Measurements from ENCODE around the gene CAMK1D. TPM values are rescaled to one million over a fixed set of nuclear protein-coding genes. Genes with fewer than 3 reads are reported as not detected.

Gene CAMK1D
- polyA plus RNA-seq, 2 of the 4 experiments (the other 2 are of a cell fraction) = 6.6 to 12.5 TPM

- ChIA-PET CTCF (interaction anchor here (0.8 kb wide), 1 partner anchor 267 kb away, joined by 3 read pairs; no protein-coding TSS in a partner anchor), POLR2A (no interaction called here)
- no peak for TF ChIP-seq TFCP2L1 (CRISPR knock-in tag; IDR thresholded peaks at IDR 0.05)
- TF ChIP-seq ESRRA (IDR thresholded peaks at IDR 0.05; ENCODE audit: borderline replicate concordance, low read length) = no peak
- TF ChIP-seq HES2 (IDR thresholded peaks at IDR 0.05) = no peak
- TF ChIP-seq CHD4 (IDR thresholded peaks at IDR 0.05; ENCODE audit: borderline replicate concordance) = no peak
- no peak for TF ChIP-seq HOXB13 (CRISPR knock-in tag; IDR thresholded peaks at IDR 0.05; ENCODE audit: low read depth)
- TF ChIP-seq SMC3 (IDR thresholded peaks at IDR 0.05) = no peak
- TF ChIP-seq CBX8 (IDR thresholded peaks at IDR 0.05) = no peak
- TF ChIP-seq ATOH8 (CRISPR knock-in tag; IDR thresholded peaks at IDR 0.05; ENCODE audit: low read depth) = no peak
- TF ChIP-seq KDM5A (IDR thresholded peaks at IDR 0.05) = no peak
- TF ChIP-seq FOSL2 (IDR thresholded peaks at IDR 0.05) = no peak
- TF ChIP-seq FOSL2 (CRISPR knock-in tag; IDR thresholded peaks at IDR 0.05) = no peak
- no peak for TF ChIP-seq POLR2AphosphoS2 (conservative IDR thresholded peaks at IDR 0.05; ENCODE audit: low read length)
- no peak for TF ChIP-seq NPAS2 (CRISPR knock-in tag; IDR thresholded peaks at IDR 0.05; ENCODE audit: borderline replicate concordance)
- no peak for TF ChIP-seq POLR2A (IDR thresholded peaks at IDR 0.05; ENCODE audit: low read length)
- no peak for TF ChIP-seq RARB (CRISPR knock-in tag; IDR thresholded peaks at IDR 0.05)
- TF ChIP-seq MAFK (IDR thresholded peaks at IDR 0.05; ENCODE audit: partially characterized antibody) = no peak
- TF ChIP-seq HEYL (CRISPR knock-in tag; IDR thresholded peaks at IDR 0.05) = no peak
- TF ChIP-seq SREBF2 (IDR thresholded peaks at IDR 0.05) = no peak
- TF ChIP-seq FOXS1 (CRISPR knock-in tag; IDR thresholded peaks at IDR 0.05) = no peak
- TF ChIP-seq ELK1 (IDR thresholded peaks at IDR 0.05; ENCODE audit: low read depth, low read length) = no peak
- no peak for TF ChIP-seq NFE2L2 (conservative IDR thresholded peaks at IDR 0.05; ENCODE audit: low read length)
- Histone ChIP-seq H3K9me3 (peaks cover 3% of the 10 kb centered on the region; the same call in 1 of the 3 replicates), H3K27ac (no peak overlapping the region), H3K4me1 (no peaks in the 10 kb centered on the region; the same call in 2 of the 3 replicates), H3K4me3 (no peak overlapping the region), H3K4me2 (no peak overlapping the region)
- ATAC-seq = no peak
- FAIRE-seq = no peak
- WGBS (ENCODE audit: missing lambda C conversion rate) = 73% methylated on average over 9 of the region's 9 CpGs
- DNase-seq (ENCODE audit: low read depth in 1 of 2, low spot score in 1 of 2) = no peak
Measured at GRCh38 chr10:12479924-12480323, 130.6 kb downstream of the CAMK1D start.

- Histone ChIP-seq H3K9me3 (peaks cover 3% of the 10 kb centered on the region; the same call in 1 of the 3 replicates), H3K4me3 (no peak overlapping the region), H3K27ac (no peak overlapping the region), H3K4me1 (no peaks in the 10 kb centered on the region; the same call in 2 of the 3 replicates), H3K4me2 (no peak overlapping the region)
- 69% methylated on average over 4 of the region's 4 CpGs for WGBS (ENCODE audit: missing lambda C conversion rate)
- ChIA-PET CTCF (interaction anchor here (0.7 kb wide), 1 partner anchor 171 kb away, joined by 3 read pairs; no protein-coding TSS in a partner anchor), POLR2A (no interaction called here)
- TF ChIP-seq USF2 (IDR thresholded peaks at IDR 0.05) (no peak), HES2 (IDR thresholded peaks at IDR 0.05) (no peak), TFCP2L1 (CRISPR knock-in tag; IDR thresholded peaks at IDR 0.05) (no peak), E2F6 (IDR thresholded peaks at IDR 0.05; ENCODE audit: borderline replicate concordance, low read depth) (no peak), RAD21 (conservative IDR thresholded peaks at IDR 0.05 in 1 of 2, IDR thresholded peaks at IDR 0.05 in 1 of 2) (no peak), HOXB13 (CRISPR knock-in tag; IDR thresholded peaks at IDR 0.05; ENCODE audit: low read depth) (no peak), HEYL (CRISPR knock-in tag; IDR thresholded peaks at IDR 0.05) (no peak), KDM5A (IDR thresholded peaks at IDR 0.05) (no peak), HOXA7 (CRISPR knock-in tag; IDR thresholded peaks at IDR 0.05) (no peak), ZC3H11A (IDR thresholded peaks at IDR 0.05) (no peak), RNF2 (IDR thresholded peaks at IDR 0.05; ENCODE audit: borderline replicate concordance, low read depth) (no peak), KDM1A (IDR thresholded peaks at IDR 0.05; ENCODE audit: low read depth) (no peak), HOXB5 (CRISPR knock-in tag; IDR thresholded peaks at IDR 0.05) (no peak)
- no peak for DNase-seq (ENCODE audit: low read depth in 1 of 2, low spot score in 1 of 2)
- no peak for ATAC-seq
- no peak for FAIRE-seq
Measured at GRCh38 chr10:12480440-12480839, 131.1 kb downstream of the CAMK1D start.
